Eye (tissue), 1 donor: Measurements from ENCODE around the gene PDE6A.

Experiments
- DNase-seq: peaks from one replicate; pipeline ENCODE4 v3.0.0-alpha.2; 2015

Gene PDE6A

DNA sequence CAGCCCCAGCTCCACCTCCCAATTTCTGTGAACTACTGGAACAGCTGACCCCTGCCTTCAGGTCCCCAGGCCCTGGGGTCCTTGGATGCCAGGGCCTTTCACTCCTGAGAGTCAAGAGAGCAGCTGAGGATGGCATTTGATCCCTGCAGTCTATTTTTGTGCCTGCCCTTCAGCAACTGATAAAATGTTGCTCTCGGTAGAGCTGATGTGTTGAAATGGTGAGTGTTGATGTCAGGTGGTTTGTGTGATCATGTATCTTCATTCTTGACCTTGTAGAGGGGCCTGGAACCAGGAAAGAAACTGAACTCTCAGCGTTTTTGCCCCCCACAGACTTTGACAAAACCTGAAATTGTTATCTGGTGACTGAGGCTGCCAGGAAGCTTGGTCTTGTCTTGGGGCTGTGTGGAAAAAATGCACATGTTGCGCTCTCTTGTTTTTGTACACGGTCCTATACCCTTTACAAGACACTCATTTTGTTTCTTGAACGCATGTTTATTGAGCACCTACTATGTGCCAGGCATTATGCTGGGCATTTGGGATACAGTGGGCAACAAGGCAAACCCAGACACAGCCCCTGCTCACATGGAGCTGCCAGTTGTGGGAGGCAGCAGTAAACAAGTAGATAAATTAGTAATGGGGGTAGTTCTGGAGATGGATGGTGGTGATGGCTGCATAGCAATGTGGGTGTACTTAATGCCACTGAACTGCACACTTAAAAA, 136.2 kb downstream of the PDE6A start:
- DNase-seq = no peak
